HG02840 (cell line): ENCODE measurements around the gene ABCA10.

ENCODE experiments used
- ATAC-seq: cut with Tn5 transposase; IDR thresholded peaks from one replicate; pipeline ENCODE4 v1.9.1; 2021; ENCODE audit warnings: mild to moderate bottlenecking, moderate library complexity, moderate number of reproducible peaks; ENCODE audit not compliant: unreplicated experiment, low FRiP score

The ABCA10 gene

GRCh38 chr17:69111794-69112193 lies 116.8 kb downstream of the ABCA10 start:
- no peak for ATAC-seq

- no peak for ATAC-seq
Observed at GRCh38 chr17:69105907-69106730, 122.5 kb downstream of the ABCA10 start.

- no peak for ATAC-seq
Observed at GRCh38 chr17:69103557-69104233, 124.9 kb downstream of the ABCA10 start.

- no peak for ATAC-seq
Observed at GRCh38 chr17:69098625-69099024, 130.0 kb downstream of the ABCA10 start.
